C4-2B (cell line): ENCODE measurements around the gene SLC25A23.

Experiments
- ZFX ChIP-seq: fragments of 450-650 bp; IDR thresholded peaks from 2 replicates; pipeline ENCODE4 v1.6.1; 2017
- TF ChIP-seq, protein P1 (sequence below): fragments of 450-650 bp; conservative IDR thresholded peaks from 2 replicates; pipeline ENCODE4 v1.5.1; 2017; ENCODE audit warnings: mild to moderate bottlenecking

DNA sequence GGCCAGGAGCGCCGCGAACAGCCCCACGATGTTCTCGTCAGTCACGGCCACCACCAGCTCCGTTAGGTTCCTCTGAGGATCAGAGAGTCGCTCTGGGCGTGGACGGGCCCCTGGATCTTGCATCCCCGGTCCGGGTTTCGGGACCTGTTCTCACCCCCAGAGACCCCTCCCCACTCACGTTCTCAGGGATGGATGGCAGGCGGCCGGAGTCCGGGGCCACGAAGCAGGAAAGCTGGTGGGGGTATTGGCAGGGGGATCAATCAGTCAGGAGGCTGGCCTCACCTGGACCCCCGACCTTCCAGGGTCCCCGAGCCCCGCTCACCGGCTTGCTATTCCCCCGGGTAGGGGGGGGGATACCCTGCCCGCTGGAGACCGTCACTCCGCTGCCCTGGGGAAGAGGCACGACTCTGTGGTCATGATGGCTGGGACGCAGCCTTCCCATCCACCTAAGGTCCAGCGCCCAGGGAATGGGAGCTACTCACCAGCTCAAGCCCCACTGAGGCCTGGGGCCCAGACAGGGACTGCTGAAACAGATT lies 17.4 kb upstream of the SLC25A23 start:
- TF ChIP-seq, protein P1, sequence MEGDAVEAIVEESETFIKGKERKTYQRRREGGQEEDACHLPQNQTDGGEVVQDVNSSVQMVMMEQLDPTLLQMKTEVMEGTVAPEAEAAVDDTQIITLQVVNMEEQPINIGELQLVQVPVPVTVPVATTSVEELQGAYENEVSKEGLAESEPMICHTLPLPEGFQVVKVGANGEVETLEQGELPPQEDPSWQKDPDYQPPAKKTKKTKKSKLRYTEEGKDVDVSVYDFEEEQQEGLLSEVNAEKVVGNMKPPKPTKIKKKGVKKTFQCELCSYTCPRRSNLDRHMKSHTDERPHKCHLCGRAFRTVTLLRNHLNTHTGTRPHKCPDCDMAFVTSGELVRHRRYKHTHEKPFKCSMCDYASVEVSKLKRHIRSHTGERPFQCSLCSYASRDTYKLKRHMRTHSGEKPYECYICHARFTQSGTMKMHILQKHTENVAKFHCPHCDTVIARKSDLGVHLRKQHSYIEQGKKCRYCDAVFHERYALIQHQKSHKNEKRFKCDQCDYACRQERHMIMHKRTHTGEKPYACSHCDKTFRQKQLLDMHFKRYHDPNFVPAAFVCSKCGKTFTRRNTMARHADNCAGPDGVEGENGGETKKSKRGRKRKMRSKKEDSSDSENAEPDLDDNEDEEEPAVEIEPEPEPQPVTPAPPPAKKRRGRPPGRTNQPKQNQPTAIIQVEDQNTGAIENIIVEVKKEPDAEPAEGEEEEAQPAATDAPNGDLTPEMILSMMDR: no peak
- no peak for TF ChIP-seq ZFX
